ENCODE measurements around the gene THOP1. TPM values are rescaled to one million over a fixed set of nuclear protein-coding genes. Genes with fewer than 3 reads are reported as not detected.

The THOP1 gene
- polyA plus RNA-seq, 2 donors: 56.5 to 77.4 TPM

DNA sequence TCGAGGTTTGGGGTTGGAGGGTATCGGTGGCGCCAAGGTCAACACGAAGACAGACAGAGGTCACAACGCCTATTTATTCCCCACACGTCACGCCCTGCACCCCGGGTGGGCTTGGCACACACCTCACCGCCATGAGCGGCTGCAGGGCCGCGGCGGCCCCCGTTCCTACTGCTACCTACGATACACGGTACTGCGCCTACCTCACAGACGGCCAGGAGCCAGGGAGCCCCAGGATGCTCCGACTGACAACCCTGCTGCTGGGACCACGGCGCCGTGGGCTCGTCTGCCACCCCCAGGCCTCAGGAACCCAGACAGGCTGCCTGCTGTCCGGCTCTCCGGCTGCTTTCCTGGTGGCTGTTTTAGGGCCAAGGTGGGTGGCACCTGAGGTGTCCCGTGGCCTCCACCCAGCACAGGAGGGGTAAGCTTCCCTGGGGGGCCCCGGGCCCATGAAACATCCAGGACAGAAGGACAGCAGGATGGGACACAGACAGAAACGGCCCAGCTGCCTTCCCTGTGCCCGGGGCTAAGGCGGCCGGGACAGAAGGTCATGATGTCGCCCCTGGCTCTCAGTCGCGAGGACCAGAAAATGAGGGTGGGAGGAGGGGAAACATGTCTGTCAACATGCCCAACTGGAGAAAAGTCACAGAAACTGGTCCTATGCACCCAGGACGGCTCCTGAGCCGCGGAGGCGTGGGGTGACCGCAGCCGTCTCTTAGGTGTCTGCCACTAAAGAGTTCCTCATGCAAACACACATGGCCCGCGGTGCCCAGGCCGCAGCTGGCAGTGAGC lies 30.4 kb upstream of the THOP1 start:
- H3K4me1 ChIP-seq (ENCODE audit: control insufficient read depth in 2 of 2, insufficient read depth in 2 of 2, low read length in 1 of 2): no peaks in the 10 kb centered on the region
- no peaks in the 10 kb centered on the region for H3K9me3 ChIP-seq (ENCODE audit: control insufficient read depth in 2 of 2, insufficient read depth in 1 of 2, low read depth in 1 of 2, low read length in 1 of 2)
- H3K27me3 ChIP-seq (ENCODE audit: control insufficient read depth in 1 of 2, insufficient read depth in 2 of 2, low read length in 2 of 2): no peaks in the 10 kb centered on the region
- no peak overlapping the region for H3K27ac ChIP-seq (ENCODE audit: low read depth in 2 of 2, low read length in 1 of 2)
- H3K36me3 ChIP-seq (ENCODE audit: control insufficient read depth in 2 of 2, insufficient read depth in 2 of 2, low read length in 1 of 2): peaks cover 9 to 36% of the 10 kb centered on the region in 2 donors
- H3K4me3 ChIP-seq (ENCODE audit: low read depth in 1 of 2, low read length in 2 of 2): no peak overlapping the region
- WGBS, 2 donors: 90 to 93% methylated on average over 43 of the region's 43 CpGs

DNA sequence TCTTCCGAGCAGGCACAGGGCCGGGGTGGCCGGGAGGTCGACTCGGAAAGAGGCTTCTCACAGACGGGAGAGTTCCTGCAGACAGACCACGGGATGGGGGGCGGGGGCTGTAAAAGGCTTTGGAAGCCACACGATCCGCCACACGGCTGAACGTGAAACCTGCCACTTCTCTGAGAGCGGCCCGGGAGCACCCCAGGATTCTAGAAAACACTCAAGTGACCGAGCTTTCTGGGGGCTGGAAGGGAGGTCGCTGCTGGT lies 29.9 kb upstream of the THOP1 start:
- H3K4me1 ChIP-seq (ENCODE audit: control insufficient read depth in 2 of 2, insufficient read depth in 2 of 2, low read length in 1 of 2): no peaks in the 10 kb centered on the region
- H3K9me3 ChIP-seq (ENCODE audit: control insufficient read depth in 2 of 2, insufficient read depth in 1 of 2, low read depth in 1 of 2, low read length in 1 of 2): no peaks in the 10 kb centered on the region
- no peaks in the 10 kb centered on the region for H3K27me3 ChIP-seq (ENCODE audit: control insufficient read depth in 1 of 2, insufficient read depth in 2 of 2, low read length in 2 of 2)
- no peak overlapping the region for H3K27ac ChIP-seq (ENCODE audit: low read depth in 2 of 2, low read length in 1 of 2)
- no peak overlapping the region for H3K4me3 ChIP-seq (ENCODE audit: low read depth in 1 of 2, low read length in 2 of 2)
- 91% methylated on average over 16 of the region's 16 CpGs for WGBS, 2 donors
- peaks cover 9 to 36% of the 10 kb centered on the region in 2 donors for H3K36me3 ChIP-seq (ENCODE audit: control insufficient read depth in 2 of 2, insufficient read depth in 2 of 2, low read length in 1 of 2)

- no peaks in the 10 kb centered on the region for H3K27me3 ChIP-seq (ENCODE audit: control insufficient read depth in 1 of 2, insufficient read depth in 2 of 2, low read length in 2 of 2)
- H3K27ac ChIP-seq (ENCODE audit: low read depth in 2 of 2, low read length in 1 of 2): no peak overlapping the region
- WGBS, 2 donors: 91 to 94% methylated on average over 16 of the region's 16 CpGs
- H3K4me1 ChIP-seq (ENCODE audit: control insufficient read depth in 2 of 2, insufficient read depth in 2 of 2, low read length in 1 of 2): no peaks in the 10 kb centered on the region
- H3K36me3 ChIP-seq (ENCODE audit: control insufficient read depth in 2 of 2, insufficient read depth in 2 of 2, low read length in 1 of 2): peaks cover 9 to 40% of the 10 kb centered on the region in 2 donors
- no peak overlapping the region for H3K4me3 ChIP-seq (ENCODE audit: low read depth in 1 of 2, low read length in 2 of 2)
- H3K9me3 ChIP-seq (ENCODE audit: control insufficient read depth in 2 of 2, insufficient read depth in 1 of 2, low read depth in 1 of 2, low read length in 1 of 2): no peaks in the 10 kb centered on the region
These were observed 29.5 kb upstream of the THOP1 start for GRCh38 chr19:2755811-2756210.

DNA sequence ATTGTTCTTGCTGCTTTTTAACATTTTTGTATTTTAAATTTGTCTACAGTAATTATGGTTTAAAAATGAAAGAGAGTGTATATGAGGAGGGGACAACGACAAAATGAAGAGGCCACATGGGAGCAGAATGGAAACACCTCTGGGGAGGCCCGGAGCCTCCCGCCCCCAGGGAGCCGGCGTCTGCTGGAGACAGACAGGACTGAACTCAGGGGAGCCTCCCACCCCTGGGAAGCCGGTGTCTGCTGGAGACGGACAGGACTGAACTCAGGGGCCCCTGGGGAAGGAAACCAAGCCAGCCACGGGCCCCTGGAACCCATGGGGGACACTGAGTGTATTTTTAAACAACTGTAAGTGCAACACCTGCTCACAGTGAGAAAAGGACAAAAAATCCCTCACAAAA lies 28.8 kb upstream of the THOP1 start:
- H3K36me3 ChIP-seq (ENCODE audit: control insufficient read depth in 2 of 2, insufficient read depth in 2 of 2, low read length in 1 of 2): peaks cover 13 to 47% of the 10 kb centered on the region in 2 donors
- no peaks in the 10 kb centered on the region for H3K4me1 ChIP-seq (ENCODE audit: control insufficient read depth in 2 of 2, insufficient read depth in 2 of 2, low read length in 1 of 2)
- no peaks in the 10 kb centered on the region for H3K27me3 ChIP-seq (ENCODE audit: control insufficient read depth in 1 of 2, insufficient read depth in 2 of 2, low read length in 2 of 2)
- H3K27ac ChIP-seq (ENCODE audit: low read depth in 2 of 2, low read length in 1 of 2): no peak overlapping the region
- 86 to 91% methylated on average over 8 of the region's 8 CpGs for WGBS, 2 donors
- H3K4me3 ChIP-seq (ENCODE audit: low read depth in 1 of 2, low read length in 2 of 2): no peak overlapping the region
- no peaks in the 10 kb centered on the region for H3K9me3 ChIP-seq (ENCODE audit: control insufficient read depth in 2 of 2, insufficient read depth in 1 of 2, low read depth in 1 of 2, low read length in 1 of 2)

GRCh38 chr19:2756921-2757881 lies 28.1 kb upstream of the THOP1 start:
- H3K9me3 ChIP-seq (ENCODE audit: control insufficient read depth in 2 of 2, insufficient read depth in 1 of 2, low read depth in 1 of 2, low read length in 1 of 2): no peaks in the 10 kb centered on the region
- no peak overlapping the region for H3K4me3 ChIP-seq (ENCODE audit: low read depth in 1 of 2, low read length in 2 of 2)
- H3K27ac ChIP-seq (ENCODE audit: low read depth in 2 of 2, low read length in 1 of 2): no peak overlapping the region
- no peaks in the 10 kb centered on the region for H3K27me3 ChIP-seq (ENCODE audit: control insufficient read depth in 1 of 2, insufficient read depth in 2 of 2, low read length in 2 of 2)
- H3K4me1 ChIP-seq (ENCODE audit: control insufficient read depth in 2 of 2, insufficient read depth in 2 of 2, low read length in 1 of 2): no peaks in the 10 kb centered on the region
- H3K36me3 ChIP-seq (ENCODE audit: control insufficient read depth in 2 of 2, insufficient read depth in 2 of 2, low read length in 1 of 2): peaks cover 13 to 50% of the 10 kb centered on the region in 2 donors
- WGBS, 2 donors: 92 to 94% methylated on average over 47 to 48 of the region's 48 CpGs

- no peaks in the 10 kb centered on the region for H3K27me3 ChIP-seq (ENCODE audit: control insufficient read depth in 1 of 2, insufficient read depth in 2 of 2, low read length in 2 of 2)
- WGBS, 2 donors: 93 to 95% methylated on average over 17 of the region's 17 CpGs
- no peak overlapping the region for H3K4me3 ChIP-seq (ENCODE audit: low read depth in 1 of 2, low read length in 2 of 2)
- H3K9me3 ChIP-seq (ENCODE audit: control insufficient read depth in 2 of 2, insufficient read depth in 1 of 2, low read depth in 1 of 2, low read length in 1 of 2): no peaks in the 10 kb centered on the region
- no peaks in the 10 kb centered on the region for H3K4me1 ChIP-seq (ENCODE audit: control insufficient read depth in 2 of 2, insufficient read depth in 2 of 2, low read length in 1 of 2)
- peaks cover 22 to 63% of the 10 kb centered on the region in 2 donors for H3K36me3 ChIP-seq (ENCODE audit: control insufficient read depth in 2 of 2, insufficient read depth in 2 of 2, low read length in 1 of 2)
- no peak overlapping the region for H3K27ac ChIP-seq (ENCODE audit: low read depth in 2 of 2, low read length in 1 of 2)
These were observed 26.5 kb upstream of the THOP1 start for GRCh38 chr19:2758601-2759313.

- H3K4me3 ChIP-seq (ENCODE audit: low read depth in 1 of 2, low read length in 2 of 2): no peak overlapping the region
- no peaks in the 10 kb centered on the region for H3K27me3 ChIP-seq (ENCODE audit: control insufficient read depth in 1 of 2, insufficient read depth in 2 of 2, low read length in 2 of 2)
- H3K4me1 ChIP-seq (ENCODE audit: control insufficient read depth in 2 of 2, insufficient read depth in 2 of 2, low read length in 1 of 2): no peaks in the 10 kb centered on the region
- no peak overlapping the region for H3K27ac ChIP-seq (ENCODE audit: low read depth in 2 of 2, low read length in 1 of 2)
- H3K9me3 ChIP-seq (ENCODE audit: control insufficient read depth in 2 of 2, insufficient read depth in 1 of 2, low read depth in 1 of 2, low read length in 1 of 2): no peaks in the 10 kb centered on the region
- peaks cover 22 to 61% of the 10 kb centered on the region in 2 donors for H3K36me3 ChIP-seq (ENCODE audit: control insufficient read depth in 2 of 2, insufficient read depth in 2 of 2, low read length in 1 of 2)
- 93 to 95% methylated on average over 17 of the region's 17 CpGs for WGBS, 2 donors
These were observed 25.9 kb upstream of the THOP1 start for GRCh38 chr19:2759362-2759761.

DNA sequence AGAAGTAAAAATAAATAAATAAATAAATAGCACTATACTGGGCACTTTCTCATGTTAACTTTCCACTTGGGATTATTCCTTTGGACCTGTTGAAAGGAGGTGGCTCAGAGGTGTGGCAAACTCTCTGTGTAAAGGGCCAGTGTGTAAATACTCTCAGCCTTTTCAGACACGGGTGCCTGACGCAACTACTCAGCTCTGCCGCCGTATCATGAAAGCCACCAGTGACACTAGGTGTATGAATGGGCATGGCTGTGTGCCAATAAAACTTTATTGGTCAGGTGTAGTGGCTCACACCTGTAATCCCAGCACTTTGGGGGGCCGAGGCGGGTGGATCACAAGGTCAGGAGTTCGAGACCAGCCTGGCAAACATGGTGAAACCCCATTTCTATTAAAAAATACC lies 25.3 kb upstream of the THOP1 start:
- Histone ChIP-seq H3K27ac (ENCODE audit: low read depth in 2 of 2, low read length in 1 of 2) (no peak overlapping the region), H3K36me3 (ENCODE audit: control insufficient read depth in 2 of 2, insufficient read depth in 2 of 2, low read length in 1 of 2) (peaks cover 22 to 58% of the 10 kb centered on the region in 2 donors), H3K9me3 (ENCODE audit: control insufficient read depth in 2 of 2, insufficient read depth in 1 of 2, low read depth in 1 of 2, low read length in 1 of 2) (no peaks in the 10 kb centered on the region), H3K27me3 (ENCODE audit: control insufficient read depth in 1 of 2, insufficient read depth in 2 of 2, low read length in 2 of 2) (no peaks in the 10 kb centered on the region), H3K4me1 (ENCODE audit: control insufficient read depth in 2 of 2, insufficient read depth in 2 of 2, low read length in 1 of 2) (no peaks in the 10 kb centered on the region), H3K4me3 (ENCODE audit: low read depth in 1 of 2, low read length in 2 of 2) (no peak overlapping the region)
- WGBS, 2 donors: 92 to 94% methylated on average over 7 of the region's 7 CpGs

DNA sequence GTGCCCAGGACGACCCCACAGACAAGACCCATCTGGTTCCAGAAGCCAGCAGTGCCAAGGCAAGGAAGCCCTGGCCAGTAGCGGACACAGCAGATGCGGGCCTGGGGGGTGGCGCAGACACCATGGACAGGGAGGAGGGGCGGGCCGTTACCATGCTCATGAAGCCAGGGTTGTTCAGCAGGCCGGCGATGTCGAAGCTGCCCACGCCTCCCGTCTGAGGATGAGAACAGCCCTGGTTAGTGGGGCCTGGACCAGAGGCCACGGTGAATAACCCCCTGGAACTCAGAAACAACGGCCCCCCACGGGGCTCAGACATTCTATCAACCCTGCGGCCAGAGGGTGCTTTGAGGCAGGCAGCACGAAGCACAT lies 24.0 kb upstream of the THOP1 start:
- H3K27me3 ChIP-seq (ENCODE audit: control insufficient read depth in 1 of 2, insufficient read depth in 2 of 2, low read length in 2 of 2): no peaks in the 10 kb centered on the region
- no peaks in the 10 kb centered on the region for H3K4me1 ChIP-seq (ENCODE audit: control insufficient read depth in 2 of 2, insufficient read depth in 2 of 2, low read length in 1 of 2)
- WGBS, 2 donors: 90 to 94% methylated on average over 16 of the region's 16 CpGs
- H3K9me3 ChIP-seq (ENCODE audit: control insufficient read depth in 2 of 2, insufficient read depth in 1 of 2, low read depth in 1 of 2, low read length in 1 of 2): no peaks in the 10 kb centered on the region
- no peak overlapping the region for H3K27ac ChIP-seq (ENCODE audit: low read depth in 2 of 2, low read length in 1 of 2)
- no peak overlapping the region for H3K4me3 ChIP-seq (ENCODE audit: low read depth in 1 of 2, low read length in 2 of 2)
- peaks cover 13 to 54% of the 10 kb centered on the region in 2 donors for H3K36me3 ChIP-seq (ENCODE audit: control insufficient read depth in 2 of 2, insufficient read depth in 2 of 2, low read length in 1 of 2)

Data from esophagus (tissue), 2 donors.